ENCODE measurements around the gene CHST3.

CHST3 gene

GRCh38 chr10:71990706-71991269 lies 26.6 kb downstream of the CHST3 start:
- no peak for DNase-seq

DNA sequence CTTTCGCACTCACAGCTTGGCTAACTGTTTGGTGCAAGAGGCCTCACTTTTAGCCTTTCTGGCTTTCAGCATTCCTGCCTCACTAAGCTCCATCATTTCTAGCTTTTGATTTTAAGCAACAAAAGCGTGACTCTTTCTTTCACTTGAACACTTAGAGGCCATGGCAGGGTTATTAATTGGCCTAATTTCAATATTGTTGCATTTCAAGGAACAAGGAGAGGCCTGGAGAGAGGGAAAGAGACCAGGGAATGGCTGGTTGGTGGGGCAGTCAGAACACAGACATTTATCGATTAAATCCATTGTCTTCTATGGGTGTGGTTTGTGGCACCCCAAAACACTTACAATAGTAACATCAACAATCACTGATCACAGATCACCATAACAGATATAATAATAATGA lies 31.3 kb downstream of the CHST3 start:
- no peak for DNase-seq

- DNase-seq: no peak
These were observed 31.8 kb downstream of the CHST3 start for GRCh38 chr10:71995887-71996575.

- DNase-seq: no peak
These were observed 32.6 kb downstream of the CHST3 start for GRCh38 chr10:71996592-71997371.

GRCh38 chr10:71998119-71998839 lies 34.1 kb downstream of the CHST3 start:
- DNase-seq: no peak

DNA sequence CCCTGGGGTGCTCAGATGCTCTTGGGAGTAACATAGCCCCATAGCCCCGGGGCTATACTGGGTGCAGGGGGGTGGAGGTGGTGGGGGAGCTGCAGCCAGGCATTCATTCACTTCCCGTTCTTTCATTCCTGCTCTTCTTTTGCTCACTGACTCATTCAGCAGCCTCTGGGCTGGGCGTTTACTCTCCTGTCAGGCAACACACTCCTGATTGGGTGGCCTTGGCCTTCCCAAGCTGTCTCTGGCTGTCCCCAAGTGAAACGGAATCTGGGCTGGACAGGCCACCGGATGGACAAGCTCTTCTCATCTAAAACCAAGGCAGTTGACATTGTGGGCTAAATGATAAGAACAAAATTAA lies 34.6 kb downstream of the CHST3 start:
- no peak for DNase-seq

GRCh38 chr10:71999360-72000072 lies 35.3 kb downstream of the CHST3 start:
- DNase-seq: no peak

- DNase-seq: no peak
These were observed 36.2 kb downstream of the CHST3 start for GRCh38 chr10:72000073-72001032.

GRCh38 chr10:72001033-72001395 lies 36.8 kb downstream of the CHST3 start:
- no peak for DNase-seq

GRCh38 chr10:72002354-72003295 lies 38.4 kb downstream of the CHST3 start:
- DNase-seq: no peak

DNA sequence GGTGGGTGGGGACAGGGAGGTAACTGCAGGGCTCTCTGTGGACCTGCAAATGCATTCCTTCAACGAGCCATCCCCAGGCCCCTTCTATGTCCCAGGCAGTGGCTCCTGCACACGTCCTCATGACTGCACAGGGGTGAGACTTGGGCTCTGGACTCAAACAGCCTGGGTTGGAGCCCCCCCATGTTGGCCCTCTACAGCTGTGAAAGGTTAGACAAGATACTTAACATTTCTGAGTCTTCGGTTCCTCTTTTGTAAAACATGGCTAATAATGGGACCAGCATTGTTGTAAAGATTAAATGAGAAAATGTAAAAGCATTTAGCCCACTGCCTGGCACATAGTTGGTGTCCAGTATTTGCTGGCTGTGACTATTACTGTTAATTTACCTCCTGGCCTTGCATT lies 41.8 kb downstream of the CHST3 start:
- no peak for DNase-seq

DNA sequence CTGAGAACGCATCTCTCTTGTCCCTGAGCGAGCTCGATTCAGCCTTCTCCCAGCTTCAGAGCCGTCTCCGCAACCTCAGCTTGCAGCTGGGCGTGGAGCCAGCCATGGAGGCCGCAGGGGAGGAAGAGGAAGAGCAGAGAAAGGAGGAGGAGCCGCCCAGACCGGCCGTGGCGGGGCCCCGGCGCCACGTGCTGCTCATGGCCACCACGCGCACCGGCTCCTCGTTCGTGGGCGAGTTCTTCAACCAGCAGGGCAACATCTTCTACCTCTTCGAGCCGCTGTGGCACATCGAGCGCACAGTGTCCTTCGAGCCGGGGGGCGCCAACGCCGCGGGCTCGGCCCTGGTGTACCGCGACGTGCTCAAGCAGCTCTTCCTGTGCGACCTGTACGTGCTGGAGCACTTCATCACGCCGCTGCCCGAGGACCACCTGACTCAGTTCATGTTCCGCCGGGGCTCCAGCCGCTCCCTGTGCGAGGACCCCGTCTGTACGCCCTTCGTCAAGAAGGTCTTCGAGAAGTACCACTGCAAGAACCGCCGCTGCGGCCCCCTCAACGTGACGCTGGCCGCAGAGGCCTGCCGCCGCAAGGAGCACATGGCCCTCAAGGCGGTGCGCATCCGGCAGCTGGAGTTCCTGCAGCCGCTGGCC lies 43.2 kb downstream of the CHST3 start:
- no peak for DNase-seq

GRCh38 chr10:72008096-72008981 lies 44.1 kb downstream of the CHST3 start:
- DNase-seq: no peak

DNA sequence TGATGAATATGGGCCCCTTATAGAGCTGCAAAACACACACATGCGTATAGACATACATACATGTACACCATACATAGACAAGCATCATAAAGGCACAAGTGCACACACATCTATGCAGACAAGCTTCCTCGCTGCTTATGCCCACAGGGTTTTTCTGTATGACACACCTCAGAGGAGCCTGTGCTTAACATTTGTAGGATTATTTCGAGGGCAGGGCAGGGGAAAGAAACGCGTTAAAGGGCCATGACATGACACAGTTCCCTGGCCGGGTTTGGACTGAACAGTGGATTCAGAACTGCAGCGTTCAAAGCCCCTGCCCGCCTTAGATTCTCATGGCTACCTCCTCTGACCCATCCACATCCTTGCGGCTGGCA lies 44.8 kb downstream of the CHST3 start:
- no peak for DNase-seq

DNA sequence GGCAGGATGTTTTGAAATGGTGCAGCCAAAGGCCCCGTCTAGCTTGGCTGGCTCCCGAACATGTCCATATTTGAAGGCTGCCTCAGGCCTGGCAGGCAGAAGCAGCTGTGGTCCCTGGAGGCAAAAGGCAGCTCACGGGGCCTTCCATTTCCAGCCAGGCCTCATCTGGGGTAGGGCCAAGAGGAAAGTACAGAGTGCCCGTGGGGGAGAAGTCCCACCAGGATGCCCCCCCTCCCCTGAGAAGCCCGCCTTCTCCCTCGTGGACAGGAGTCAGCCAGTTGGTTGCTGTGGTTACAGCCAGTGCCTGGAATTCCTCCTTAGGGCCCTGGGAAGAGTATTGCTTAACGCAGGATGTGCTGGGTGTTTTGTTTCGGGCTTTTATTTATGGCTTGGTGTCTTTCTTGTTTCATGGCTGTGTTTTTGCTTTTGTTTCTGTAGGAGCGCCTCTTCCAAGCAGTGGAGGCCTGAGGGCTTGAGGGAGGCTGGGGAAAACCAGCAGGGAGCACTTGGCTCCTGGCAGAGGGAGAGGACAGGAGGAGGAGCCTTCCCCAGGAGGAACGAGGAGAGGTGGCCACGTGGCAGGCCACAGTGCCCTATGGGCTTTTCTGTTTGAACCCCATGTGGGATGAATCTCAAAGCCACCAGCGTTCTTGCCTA lies 45.4 kb downstream of the CHST3 start:
- DNase-seq: no peak

DNA sequence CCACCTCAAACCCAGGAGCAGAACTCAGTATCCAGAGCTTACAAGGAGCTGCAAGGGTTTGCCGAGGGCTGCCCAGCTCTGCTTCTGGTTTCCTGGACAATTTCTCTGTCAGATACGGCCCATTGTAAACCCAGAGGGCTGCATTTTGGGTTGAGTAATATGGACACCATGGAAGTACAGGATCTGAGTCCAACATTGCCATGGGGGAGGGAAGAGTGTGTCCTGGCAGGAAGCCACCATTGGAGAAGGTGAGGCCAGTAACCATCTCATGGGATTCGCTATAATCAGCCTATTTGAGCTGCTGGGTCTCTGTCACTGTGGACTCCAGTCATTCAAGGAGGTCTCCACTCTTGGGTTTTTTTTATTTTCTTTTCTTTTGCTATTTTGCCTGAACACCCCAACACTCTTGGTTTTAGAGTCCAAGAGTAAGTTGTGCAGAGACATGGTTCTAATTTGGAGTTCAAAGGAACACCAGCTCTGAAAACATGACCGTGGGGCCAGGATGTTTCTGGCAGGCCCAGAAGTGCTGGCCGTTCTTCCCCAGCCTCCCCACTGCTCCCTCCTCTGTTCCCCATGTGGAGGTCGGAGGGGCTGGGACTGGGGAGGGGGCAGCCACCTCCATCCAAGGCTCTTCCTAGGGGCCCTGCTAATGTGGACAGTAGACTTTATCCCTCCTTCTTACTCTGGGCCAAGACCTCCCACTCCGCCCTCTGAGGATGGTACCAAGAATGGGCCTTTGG lies 46.2 kb downstream of the CHST3 start:
- DNase-seq: no peak

- DNase-seq: no peak
These were observed 46.8 kb downstream of the CHST3 start for GRCh38 chr10:72011016-72011415.

DNA sequence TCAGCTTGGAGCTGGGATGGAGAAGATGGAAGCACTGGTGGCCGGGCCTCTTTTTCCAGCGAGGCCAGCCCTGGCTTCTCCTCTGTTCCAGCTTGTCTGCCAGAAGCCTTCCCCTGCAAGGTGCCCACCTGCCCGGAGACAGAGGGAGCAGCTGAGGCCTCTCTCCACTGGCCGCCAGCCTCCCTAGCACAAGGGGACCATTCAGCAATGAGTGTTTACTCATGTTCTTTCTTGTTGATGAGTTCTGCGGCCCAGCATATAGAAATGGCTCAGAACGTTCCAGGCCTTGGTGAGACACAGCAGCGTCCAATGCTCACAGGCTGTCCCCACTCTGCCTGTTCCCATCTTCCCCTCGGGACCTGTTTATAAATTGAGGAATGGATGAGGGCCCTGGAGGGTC lies 47.3 kb downstream of the CHST3 start:
- DNase-seq: no peak

All from AML-193 (cell line).